GM12875 (cell line): Measurements from ENCODE around the gene SLIT1.
A peak's percentile ranks its signal among the peaks of the same experiment; 100 is the strongest.

Experiments used
- H3K4me3 ChIP-seq: one replicate; pipeline ENCODE4 v1.5.1; 2011; ENCODE audit warnings: low read depth, low read length, control low read depth
- TF ChIP-seq, protein P1 (sequence below): IDR thresholded peaks from 2 replicates; pipeline ENCODE4 v1.5.1; 2011; ENCODE audit warnings: low read depth, mild to moderate bottlenecking, control low read depth, inconsistent platforms, low read length, moderate library complexity, borderline replicate concordance; ENCODE audit not compliant: insufficient read depth

Gene SLIT1

DNA sequence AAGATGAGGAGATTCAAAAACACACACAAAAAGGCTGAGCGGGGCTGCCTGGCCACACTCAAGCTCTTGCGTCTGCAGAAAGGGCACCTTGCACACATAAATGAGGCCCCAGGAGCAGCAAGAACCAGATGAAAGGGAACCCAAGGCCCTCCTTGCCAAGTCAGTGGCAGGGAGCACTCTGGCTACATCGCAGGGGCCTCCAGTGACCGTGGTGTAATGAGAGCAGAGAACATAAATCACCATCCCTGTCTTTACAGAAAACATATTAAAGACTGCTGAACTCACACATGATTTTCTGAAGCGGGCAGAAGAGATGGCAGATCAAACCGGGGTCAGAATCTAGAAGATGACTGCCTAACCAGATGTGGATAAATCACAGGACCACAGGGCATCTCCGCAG lies 80.5 kb downstream of the SLIT1 start:
- H3K4me3 ChIP-seq: no peak overlapping the region
- TF ChIP-seq, protein P1, sequence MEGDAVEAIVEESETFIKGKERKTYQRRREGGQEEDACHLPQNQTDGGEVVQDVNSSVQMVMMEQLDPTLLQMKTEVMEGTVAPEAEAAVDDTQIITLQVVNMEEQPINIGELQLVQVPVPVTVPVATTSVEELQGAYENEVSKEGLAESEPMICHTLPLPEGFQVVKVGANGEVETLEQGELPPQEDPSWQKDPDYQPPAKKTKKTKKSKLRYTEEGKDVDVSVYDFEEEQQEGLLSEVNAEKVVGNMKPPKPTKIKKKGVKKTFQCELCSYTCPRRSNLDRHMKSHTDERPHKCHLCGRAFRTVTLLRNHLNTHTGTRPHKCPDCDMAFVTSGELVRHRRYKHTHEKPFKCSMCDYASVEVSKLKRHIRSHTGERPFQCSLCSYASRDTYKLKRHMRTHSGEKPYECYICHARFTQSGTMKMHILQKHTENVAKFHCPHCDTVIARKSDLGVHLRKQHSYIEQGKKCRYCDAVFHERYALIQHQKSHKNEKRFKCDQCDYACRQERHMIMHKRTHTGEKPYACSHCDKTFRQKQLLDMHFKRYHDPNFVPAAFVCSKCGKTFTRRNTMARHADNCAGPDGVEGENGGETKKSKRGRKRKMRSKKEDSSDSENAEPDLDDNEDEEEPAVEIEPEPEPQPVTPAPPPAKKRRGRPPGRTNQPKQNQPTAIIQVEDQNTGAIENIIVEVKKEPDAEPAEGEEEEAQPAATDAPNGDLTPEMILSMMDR: no peak

DNA sequence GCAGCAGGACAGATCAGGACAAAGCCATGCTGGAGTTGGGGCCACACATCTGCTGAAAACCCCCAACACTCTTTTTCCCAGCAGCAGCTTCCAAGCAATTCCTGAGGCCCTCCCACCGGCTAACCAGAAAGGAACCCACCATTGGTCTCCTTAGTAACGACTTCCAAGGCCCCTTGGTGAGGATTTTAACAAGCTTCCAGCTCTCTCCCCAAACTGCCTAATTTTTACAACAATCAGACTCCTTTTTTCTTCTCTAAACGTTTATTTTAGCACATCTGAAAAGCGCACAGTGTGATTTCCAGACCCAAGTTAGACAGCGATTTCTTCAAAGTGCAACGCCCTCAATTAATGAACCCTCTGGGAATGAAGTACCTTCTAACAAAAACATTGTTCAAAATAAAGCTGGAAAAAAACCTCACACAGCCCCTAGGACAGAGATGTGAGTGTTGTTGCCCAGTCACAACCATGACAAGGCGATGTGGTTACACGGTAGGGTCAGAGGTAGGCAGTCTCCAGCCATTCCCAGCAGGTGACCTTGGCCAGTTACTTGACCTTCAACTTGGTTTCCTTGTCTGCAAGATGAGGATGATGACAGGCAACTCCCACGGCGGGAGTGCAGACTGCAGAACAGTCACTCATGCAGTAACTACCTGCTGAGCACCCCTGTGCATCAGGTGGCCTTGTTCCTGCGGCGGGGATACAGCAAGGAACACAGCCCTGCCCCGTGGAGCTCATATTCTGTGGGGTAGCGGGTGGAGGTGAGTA lies 82.3 kb downstream of the SLIT1 start:
- TF ChIP-seq, protein P1: no peak
- H3K4me3 ChIP-seq: no peak overlapping the region

DNA sequence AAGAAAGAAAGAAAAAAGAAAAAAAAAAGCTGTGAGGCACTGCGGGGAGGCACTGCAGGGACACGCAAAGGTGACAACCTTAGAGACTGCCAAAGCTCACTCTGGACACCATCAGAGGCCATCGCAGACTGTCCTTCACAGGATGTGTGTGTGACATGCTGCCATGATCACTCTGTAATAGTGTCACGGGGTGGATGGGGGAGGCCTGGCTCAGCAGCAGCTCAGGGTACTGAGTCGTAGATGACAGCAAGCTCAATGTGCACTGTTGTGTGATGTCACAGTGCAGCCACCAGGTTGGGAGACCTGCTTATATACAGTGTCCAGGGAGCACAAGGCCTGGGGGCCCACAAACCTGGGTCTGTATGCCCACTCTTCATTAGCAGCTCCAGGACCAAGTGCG lies 83.3 kb downstream of the SLIT1 start:
- TF ChIP-seq, protein P1: no peak
- no peak overlapping the region for H3K4me3 ChIP-seq

DNA sequence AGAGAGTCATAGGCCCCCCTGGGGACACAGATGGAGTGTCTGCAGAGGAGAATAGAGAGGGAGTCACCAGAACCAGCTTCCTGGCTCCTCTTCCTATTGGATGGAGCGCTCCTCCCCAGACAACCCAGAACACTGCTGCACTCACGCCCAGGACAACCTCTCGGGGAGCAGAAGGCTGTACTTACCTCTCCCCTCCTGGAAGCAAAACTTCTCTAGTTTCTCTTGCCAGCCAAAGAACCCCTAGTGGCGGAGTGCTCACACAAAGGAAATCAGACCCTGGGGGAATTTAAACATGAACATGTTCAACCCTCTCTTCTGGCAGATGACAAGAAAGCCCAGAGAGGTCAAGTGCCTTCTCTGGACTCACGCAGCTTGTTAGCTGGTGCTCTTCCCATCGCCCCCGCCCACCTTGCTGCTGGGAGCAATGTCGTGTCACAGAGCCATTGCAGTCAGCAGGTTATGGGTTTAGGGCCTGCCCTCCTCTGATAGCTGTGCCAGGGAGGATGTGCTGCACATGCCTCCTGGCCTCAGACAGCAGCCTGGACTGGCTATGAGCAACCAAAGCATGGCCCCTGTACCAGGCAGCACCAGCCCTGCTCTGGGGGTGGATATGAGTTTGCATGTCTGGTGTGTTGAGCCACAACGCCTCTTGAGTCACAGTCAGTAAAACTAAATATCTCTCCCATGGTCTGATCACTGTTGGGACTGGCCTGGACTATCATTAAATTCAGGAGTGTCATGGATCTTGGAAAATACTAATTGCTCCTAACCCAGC lies 84.4 kb downstream of the SLIT1 start:
- no peak overlapping the region for H3K4me3 ChIP-seq
- TF ChIP-seq, protein P1: 0 out of 2 replicates have a peak, but pooled peaks have one; percentile 14

GRCh38 chr10:97100657-97101056 lies 85.1 kb downstream of the SLIT1 start:
- H3K4me3 ChIP-seq: no peak overlapping the region
- TF ChIP-seq, protein P1: no peak

GRCh38 chr10:97099868-97100267 lies 85.9 kb downstream of the SLIT1 start:
- H3K4me3 ChIP-seq: no peak overlapping the region
- TF ChIP-seq, protein P1: no peak
